ENCODE results near the gene TCAF1.

The TCAF1 gene

GRCh38 chr7:143936087-143937009 lies 34.4 kb upstream of the TCAF1 start:
- CTCF ChIA-PET, result no interaction called here
- DNase-seq (ENCODE audit: extremely low spot score), result no peak
- no peak for TF ChIP-seq SUZ12 (IDR thresholded peaks at IDR 0.05)
- no peak for TF ChIP-seq NFRKB (IDR thresholded peaks at IDR 0.05)
- TF ChIP-seq FOXK2 (IDR thresholded peaks at IDR 0.05), result no peak
- no peak for TF ChIP-seq FOXM1 (IDR thresholded peaks at IDR 0.05; ENCODE audit: borderline replicate concordance)
- TF ChIP-seq ARNT (IDR thresholded peaks at IDR 0.05), result no peak
- TF ChIP-seq ELF4 (IDR thresholded peaks at IDR 0.05), result no peak
- TF ChIP-seq BHLHE40 (IDR thresholded peaks at IDR 0.05; ENCODE audit: borderline replicate concordance), result no peak
- TF ChIP-seq CTBP1 (IDR thresholded peaks at IDR 0.05; ENCODE audit: borderline replicate concordance), result no peak
- TF ChIP-seq TARDBP (IDR thresholded peaks at IDR 0.05), result no peak
- TF ChIP-seq, protein P1, sequence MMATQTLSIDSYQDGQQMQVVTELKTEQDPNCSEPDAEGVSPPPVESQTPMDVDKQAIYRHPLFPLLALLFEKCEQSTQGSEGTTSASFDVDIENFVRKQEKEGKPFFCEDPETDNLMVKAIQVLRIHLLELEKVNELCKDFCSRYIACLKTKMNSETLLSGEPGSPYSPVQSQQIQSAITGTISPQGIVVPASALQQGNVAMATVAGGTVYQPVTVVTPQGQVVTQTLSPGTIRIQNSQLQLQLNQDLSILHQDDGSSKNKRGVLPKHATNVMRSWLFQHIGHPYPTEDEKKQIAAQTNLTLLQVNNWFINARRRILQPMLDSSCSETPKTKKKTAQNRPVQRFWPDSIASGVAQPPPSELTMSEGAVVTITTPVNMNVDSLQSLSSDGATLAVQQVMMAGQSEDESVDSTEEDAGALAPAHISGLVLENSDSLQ (IDR thresholded peaks at IDR 0.05), result no peak
- TF ChIP-seq LEF1 (IDR thresholded peaks at IDR 0.05; ENCODE audit: borderline replicate concordance), result no peak
- TF ChIP-seq HDGF (IDR thresholded peaks at IDR 0.05; ENCODE audit: borderline replicate concordance), result no peak
- no peak for TF ChIP-seq SP1 (IDR thresholded peaks at IDR 0.05)
- POLR2A ChIA-PET, result no interaction called here

GRCh38 chr7:143934526-143935325 lies 32.8 kb upstream of the TCAF1 start, which contains the start of gene OR2F2:
Gene OR2F2 (plus strand): TSS chr7:143935233. CDS start chr7:143935233, 0 bp downstream.
- CTCF ChIA-PET, result no interaction called here
- no peak for TF ChIP-seq FOXA1 (IDR thresholded peaks at IDR 0.05)
- TF ChIP-seq L3MBTL2 (conservative IDR thresholded peaks at IDR 0.05), result no peak
- TF ChIP-seq NFRKB (IDR thresholded peaks at IDR 0.05), result no peak
- no peak for TF ChIP-seq ARNT (IDR thresholded peaks at IDR 0.05)
- TF ChIP-seq, protein P1 (IDR thresholded peaks at IDR 0.05), result no peak
- TF ChIP-seq FOXM1 (IDR thresholded peaks at IDR 0.05; ENCODE audit: borderline replicate concordance), result no peak
- TF ChIP-seq HDGF (IDR thresholded peaks at IDR 0.05; ENCODE audit: borderline replicate concordance), result no peak
- no peak for TF ChIP-seq FOXK2 (IDR thresholded peaks at IDR 0.05)
- POLR2A ChIA-PET, result no interaction called here
- DNase-seq (ENCODE audit: extremely low spot score), result no peak

GRCh38 chr7:143931739-143932138 lies 29.8 kb upstream of the TCAF1 start:
- ChIA-PET CTCF (no interaction called here), POLR2A (no interaction called here)
- TF ChIP-seq ARNT (IDR thresholded peaks at IDR 0.05) (no peak), FOXA1 (IDR thresholded peaks at IDR 0.05) (no peak), CTBP1 (IDR thresholded peaks at IDR 0.05; ENCODE audit: borderline replicate concordance) (no peak), LEF1 (IDR thresholded peaks at IDR 0.05; ENCODE audit: borderline replicate concordance) (no peak), TARDBP (IDR thresholded peaks at IDR 0.05) (no peak), FOXM1 (IDR thresholded peaks at IDR 0.05; ENCODE audit: borderline replicate concordance) (no peak), SUZ12 (IDR thresholded peaks at IDR 0.05) (no peak), FOXK2 (IDR thresholded peaks at IDR 0.05) (no peak), ELF4 (IDR thresholded peaks at IDR 0.05) (no peak), NFRKB (IDR thresholded peaks at IDR 0.05) (no peak), HDGF (IDR thresholded peaks at IDR 0.05; ENCODE audit: borderline replicate concordance) (no peak), BHLHE40 (IDR thresholded peaks at IDR 0.05; ENCODE audit: borderline replicate concordance) (no peak)
- no peak for DNase-seq (ENCODE audit: extremely low spot score)

DNA sequence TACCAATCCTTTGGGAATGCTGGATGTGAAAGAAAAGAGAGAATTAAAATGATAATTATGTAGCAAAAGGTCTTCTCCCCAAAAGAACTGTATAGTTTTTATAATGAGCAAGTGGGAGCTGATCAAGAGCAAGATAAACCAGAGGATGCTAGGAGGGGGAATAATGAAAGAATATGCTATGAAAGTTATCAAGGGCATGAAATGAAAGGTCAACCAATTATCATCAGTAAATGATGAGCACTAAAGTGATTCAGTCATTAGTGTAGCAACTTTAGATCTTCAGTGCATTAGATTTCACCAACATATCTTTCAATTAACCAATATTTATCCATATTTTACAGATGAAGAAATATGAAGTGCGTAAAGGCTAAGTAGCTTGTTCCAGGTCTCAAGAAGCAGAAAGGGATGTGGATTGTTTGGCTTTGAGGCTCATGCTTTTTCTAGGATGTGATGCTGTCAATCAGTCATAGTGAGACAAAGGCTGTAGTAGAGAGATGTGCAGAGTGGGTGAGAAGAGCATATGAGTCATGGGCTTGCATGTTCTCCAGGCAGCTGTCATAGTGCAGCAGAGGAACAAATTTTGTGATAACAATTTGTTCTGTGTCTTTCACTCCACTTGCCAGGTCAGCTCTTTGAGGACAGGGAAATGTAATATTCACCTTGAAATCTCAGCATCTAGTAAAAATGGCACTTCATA lies 27.4 kb upstream of the TCAF1 start:
- TF ChIP-seq NFRKB (IDR thresholded peaks at IDR 0.05) (no peak), ZNF384 (IDR thresholded peaks at IDR 0.05) (no peak), L3MBTL2 (conservative IDR thresholded peaks at IDR 0.05) (no peak), BHLHE40 (IDR thresholded peaks at IDR 0.05; ENCODE audit: borderline replicate concordance) (no peak), FOXK2 (IDR thresholded peaks at IDR 0.05) (no peak), FOXM1 (IDR thresholded peaks at IDR 0.05; ENCODE audit: borderline replicate concordance) (no peak), ARNT (IDR thresholded peaks at IDR 0.05) (no peak), TARDBP (IDR thresholded peaks at IDR 0.05) (no peak), FOXA1 (IDR thresholded peaks at IDR 0.05) (no peak), SUZ12 (IDR thresholded peaks at IDR 0.05) (no peak), LEF1 (IDR thresholded peaks at IDR 0.05; ENCODE audit: borderline replicate concordance) (no peak), ELF4 (IDR thresholded peaks at IDR 0.05) (no peak), HDGF (IDR thresholded peaks at IDR 0.05; ENCODE audit: borderline replicate concordance) (no peak), SP1 (IDR thresholded peaks at IDR 0.05) (no peak)
- TF ChIP-seq, protein P1 (IDR thresholded peaks at IDR 0.05), result no peak
- CTCF ChIA-PET, result no interaction called here
- no peak for DNase-seq (ENCODE audit: extremely low spot score)
- POLR2A ChIA-PET, result no interaction called here

DNA sequence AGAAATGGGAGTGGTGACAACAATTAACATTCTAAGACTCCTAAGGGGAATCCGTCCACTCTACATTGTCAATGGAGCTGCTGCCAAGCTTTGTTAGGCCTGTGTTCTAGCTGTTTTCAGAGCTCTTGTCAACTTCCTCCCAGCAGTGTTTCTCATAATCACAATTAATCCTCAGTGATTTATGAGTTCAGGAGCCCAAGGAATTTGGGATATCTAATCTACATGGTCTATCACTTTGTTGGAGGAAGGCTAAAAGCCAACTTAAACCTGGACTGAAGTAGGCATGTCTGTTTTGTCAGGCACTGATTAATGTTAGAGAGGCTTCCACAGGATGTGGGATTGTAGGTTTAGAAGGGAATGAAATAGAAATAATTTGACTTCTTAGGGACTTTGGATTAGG lies 22.9 kb upstream of the TCAF1 start:
- DNase-seq (ENCODE audit: extremely low spot score), result no peak
- POLR2A ChIA-PET, result no interaction called here
- CTCF ChIA-PET, result no interaction called here
- TF ChIP-seq TARDBP (IDR thresholded peaks at IDR 0.05) (no peak), LEF1 (IDR thresholded peaks at IDR 0.05; ENCODE audit: borderline replicate concordance) (no peak), HDGF (IDR thresholded peaks at IDR 0.05; ENCODE audit: borderline replicate concordance) (no peak), ZNF384 (IDR thresholded peaks at IDR 0.05) (no peak), SUZ12 (IDR thresholded peaks at IDR 0.05) (no peak)
